Measurements from ENCODE around the gene CH25H.

DNA sequence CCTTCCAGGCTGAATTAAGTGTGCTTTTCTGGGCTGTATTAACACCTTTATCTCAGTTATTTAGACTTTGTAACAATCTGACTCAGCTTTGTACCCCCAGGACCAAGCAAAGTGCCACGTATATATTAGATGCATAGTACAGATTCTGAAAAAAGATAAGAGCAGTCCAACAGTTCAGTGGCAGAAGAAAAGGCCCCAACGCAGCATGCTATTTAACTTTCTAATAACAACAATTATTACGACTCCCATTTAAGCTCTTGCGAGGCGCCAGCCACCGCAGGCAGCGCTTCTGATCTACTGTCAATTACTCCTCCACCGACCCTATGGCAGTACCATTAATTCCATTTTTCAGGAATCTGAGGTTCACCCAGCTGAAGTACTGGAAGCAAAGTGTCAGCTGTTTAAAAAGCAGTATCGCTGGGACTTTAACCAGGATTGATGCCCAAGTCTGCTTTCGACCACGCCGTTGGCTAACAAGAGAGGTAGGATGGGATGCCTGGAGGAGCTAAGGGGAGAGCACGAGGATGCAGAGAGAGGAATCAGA is 43.8 kb upstream of the CH25H start:
- no peak for TF ChIP-seq POLR2A (IDR thresholded peaks at IDR 0.05)
- TF ChIP-seq, protein P1, sequence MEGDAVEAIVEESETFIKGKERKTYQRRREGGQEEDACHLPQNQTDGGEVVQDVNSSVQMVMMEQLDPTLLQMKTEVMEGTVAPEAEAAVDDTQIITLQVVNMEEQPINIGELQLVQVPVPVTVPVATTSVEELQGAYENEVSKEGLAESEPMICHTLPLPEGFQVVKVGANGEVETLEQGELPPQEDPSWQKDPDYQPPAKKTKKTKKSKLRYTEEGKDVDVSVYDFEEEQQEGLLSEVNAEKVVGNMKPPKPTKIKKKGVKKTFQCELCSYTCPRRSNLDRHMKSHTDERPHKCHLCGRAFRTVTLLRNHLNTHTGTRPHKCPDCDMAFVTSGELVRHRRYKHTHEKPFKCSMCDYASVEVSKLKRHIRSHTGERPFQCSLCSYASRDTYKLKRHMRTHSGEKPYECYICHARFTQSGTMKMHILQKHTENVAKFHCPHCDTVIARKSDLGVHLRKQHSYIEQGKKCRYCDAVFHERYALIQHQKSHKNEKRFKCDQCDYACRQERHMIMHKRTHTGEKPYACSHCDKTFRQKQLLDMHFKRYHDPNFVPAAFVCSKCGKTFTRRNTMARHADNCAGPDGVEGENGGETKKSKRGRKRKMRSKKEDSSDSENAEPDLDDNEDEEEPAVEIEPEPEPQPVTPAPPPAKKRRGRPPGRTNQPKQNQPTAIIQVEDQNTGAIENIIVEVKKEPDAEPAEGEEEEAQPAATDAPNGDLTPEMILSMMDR (IDR thresholded peaks at IDR 0.05) = no peak
